Breast epithelium (tissue), 3 donors: Measurements from ENCODE around the gene DTNA.

Source experiments
- CTCF ChIP-seq, 3 donors: fragments of 450-650 bp; IDR thresholded peaks; one replicate each; pipeline ENCODE4 v1.5.1; 2016 to 2017; ENCODE audit warnings: antibody characterized with exemption in 3 of 3, mild to moderate bottlenecking in 3 of 3, moderate library complexity in 3 of 3
- POLR2A ChIP-seq: fragments of 450-650 bp; IDR thresholded peaks from one replicate; pipeline ENCODE4 v1.6.1; 2016; ENCODE audit warnings: antibody characterized with exemption, mild to moderate bottlenecking, moderate library complexity

GRCh38 chr18:34707670-34708069 lies 2.4 kb upstream of the DTNA start:
- no peak for TF ChIP-seq CTCF (IDR thresholded peaks at IDR 0.05)
- no peak for TF ChIP-seq POLR2A
